ENCODE measurements around the gene MCFD2.

The MCFD2 gene

DNA sequence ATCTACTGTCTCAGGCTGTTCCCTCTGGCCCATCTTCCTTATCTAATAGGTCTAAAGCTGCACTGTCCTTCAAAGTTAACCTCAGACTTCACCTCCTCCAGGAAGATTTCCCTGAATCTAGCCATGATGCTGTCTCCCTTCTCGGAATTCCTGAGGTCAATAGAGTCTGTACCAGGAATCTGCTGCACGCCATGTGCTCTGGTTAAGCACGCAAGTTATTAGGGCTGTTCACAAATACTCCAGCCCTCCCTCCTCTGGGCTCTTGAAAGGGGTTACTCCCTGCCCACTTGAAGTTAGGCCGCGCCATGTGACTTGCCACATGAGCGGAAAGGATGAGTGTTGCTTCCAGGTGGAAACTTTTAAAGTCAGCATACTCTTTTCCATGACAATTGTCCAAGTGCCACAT is 43.6 kb downstream of the MCFD2 start:
- DNase-seq, result no peak

DNA sequence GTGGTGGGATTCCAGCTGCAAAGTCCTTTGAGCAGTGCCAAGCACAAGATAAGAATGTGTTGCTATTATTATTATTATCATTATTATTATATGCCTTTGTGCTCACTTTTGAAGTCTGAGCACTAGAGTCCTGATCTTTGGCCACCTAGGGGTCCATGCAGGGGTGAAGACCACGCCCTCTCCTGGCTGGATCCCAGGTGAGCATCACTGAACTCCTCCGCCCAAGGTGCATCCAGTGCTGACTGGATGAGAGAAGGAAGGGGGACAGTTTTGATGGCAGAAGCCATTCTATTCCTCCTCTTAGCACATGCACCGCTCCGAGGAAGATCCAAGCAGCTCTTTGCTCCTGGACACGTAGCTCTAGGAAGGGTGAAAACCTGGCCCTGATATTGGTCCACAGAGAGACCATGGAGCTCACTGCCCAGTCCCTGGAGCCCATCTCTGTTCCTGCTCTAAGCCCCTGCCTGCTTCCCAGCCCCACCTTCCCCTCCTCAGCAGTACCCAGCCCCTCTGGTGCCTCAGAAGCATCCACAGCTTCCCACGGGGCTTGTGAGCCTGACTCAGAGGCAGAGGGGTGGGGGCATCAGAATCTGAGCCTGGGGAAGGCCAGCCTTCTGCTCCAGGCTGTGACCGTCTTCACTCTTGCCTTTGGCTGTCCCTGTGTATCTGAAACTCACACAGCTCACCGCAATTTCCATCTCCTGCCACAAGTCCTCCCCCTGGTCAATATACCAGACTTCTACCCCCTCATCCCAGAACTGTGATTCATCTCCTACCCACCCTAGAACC is 45.4 kb downstream of the MCFD2 start:
- no peak for DNase-seq

DNA sequence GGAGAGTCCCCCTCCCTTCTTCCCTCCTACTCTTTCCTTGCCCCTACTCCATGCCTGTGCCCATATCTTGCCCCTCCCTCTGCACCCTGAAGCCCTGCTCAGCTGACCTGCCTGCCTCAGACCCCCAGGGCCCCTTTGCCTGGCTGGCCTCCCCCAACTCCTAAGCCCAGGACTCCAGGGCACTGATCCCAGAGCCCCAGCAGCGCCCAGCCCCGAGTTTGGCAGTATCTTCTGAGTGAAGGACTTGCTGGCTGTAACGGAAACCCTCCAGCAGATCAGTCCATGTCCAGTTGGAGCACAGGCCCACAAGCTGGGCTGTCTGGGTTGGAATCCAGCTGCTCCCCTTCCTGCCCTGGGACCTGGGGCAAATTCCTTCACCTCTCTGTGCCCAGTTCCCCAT is 46.0 kb downstream of the MCFD2 start:
- DNase-seq, result no peak

DNA sequence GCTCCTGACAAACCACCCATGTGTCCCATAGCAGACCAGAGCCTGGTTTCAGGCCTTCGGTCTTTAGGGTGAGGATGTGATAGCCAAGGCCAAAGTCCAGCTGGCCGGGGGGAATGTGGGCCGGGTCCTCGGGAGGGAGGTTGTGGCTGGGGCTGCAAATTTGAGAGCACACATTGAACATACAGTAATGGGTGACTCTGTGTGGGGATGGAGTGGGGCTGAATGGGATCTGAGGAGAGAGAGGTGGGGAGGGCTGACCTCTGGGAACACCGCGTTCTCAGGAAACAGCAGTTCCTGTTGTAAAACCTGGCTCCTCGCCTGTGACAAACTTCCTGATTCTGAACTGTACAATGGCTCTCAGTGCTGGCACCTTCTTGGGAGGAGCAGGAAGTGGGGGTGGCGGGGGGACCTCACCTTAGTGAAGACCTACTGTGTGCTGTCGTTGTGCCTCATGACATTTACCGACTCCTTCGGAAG is 48.8 kb downstream of the MCFD2 start:
- peak; percentile 51 to 58 for DNase-seq

DNA sequence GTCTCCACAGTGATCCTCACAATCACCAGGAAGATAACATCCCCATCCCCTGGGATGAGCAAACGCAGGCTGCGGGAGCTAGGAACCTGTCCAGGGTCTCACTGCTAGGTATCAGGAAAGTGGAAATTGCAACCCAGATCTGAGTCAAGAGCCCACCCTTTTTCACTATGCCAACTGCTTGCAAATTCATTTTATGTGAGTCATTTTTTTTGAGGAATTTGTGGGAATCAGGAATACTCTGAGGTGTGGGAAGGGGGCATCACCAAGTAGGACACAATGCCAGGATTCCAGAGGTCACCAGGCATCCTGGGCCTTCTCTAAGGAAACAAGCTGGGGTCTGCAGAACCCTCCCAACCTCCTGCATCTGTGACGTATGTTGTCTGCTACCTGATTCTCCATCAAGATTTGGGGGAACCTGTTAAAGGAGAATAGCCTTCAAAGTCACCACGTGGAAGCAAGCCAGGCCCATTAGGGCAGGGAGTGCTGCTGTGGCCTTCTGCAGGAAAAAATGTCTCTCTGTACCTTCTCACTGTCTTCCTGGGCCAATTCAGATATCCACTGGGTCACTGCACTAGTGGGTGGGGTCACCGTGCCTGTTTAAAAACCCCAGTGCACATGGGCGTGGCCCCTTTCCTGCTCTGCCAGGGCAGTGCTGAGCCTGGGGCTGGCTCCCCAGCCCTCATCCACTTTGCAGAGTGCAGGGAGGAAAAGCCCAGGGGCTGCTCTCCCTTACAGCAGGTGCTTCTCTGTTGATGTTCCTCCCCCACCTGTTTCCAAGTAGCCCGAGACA is 50.2 kb downstream of the MCFD2 start:
- no peak for DNase-seq

DNA sequence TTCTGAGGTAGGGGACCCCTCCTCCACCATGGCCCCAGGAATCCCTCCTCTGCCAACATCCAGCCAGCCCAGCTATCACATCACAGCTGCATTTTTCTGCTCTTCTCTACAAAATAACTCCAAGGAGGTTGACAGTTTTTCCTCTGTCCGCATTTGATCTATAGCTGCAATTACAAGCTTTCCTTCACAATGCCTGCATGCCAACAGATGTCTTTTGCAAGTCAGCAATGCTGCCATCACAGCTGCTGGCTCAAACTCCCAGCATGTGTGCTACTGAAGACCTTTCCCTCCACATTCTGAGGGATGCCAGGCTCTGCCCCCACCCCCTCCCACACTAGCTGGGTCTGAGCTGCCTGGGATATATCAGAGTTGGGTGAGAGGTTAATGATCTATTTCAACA is 51.7 kb downstream of the MCFD2 start:
- DNase-seq, result no peak

DNA sequence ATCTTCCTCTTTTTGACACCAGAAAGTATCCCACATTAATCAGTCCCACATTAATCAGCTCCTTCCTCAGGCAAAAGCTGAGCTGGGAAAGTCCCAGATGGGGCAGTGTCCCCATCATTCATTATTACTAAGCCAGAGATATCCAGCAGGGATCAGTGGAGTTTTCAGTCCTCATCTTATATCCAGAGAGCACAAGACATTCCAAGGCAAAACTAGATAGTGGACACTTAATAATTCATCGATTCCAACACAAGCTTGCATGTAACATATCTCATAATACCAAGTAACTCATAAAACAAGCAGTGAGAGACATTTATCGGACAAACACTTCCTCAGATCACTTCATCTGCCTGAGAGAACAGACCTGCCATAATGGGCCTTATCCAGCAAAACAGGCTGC is 53.1 kb downstream of the MCFD2 start:
- DNase-seq, result no peak

DNA sequence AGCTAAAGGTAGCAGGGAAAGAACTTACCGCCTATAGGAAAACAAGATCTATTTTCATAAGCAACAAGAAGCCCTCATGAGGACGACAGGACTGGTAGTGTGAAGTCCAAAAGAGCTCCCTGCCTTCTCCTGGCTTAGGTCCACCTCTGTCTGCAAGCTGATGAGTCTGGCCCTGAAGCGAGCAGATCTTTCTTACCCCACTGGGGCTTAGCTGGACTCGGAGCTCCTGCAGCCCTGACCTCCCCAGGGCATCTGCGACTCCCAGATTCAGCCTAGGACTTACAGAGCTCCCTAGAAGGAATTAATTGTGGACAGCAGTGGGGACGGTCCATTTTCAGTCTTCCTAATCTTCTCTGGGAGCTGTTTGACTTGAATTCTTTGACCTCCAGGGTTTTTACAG is 53.7 kb downstream of the MCFD2 start:
- DNase-seq, result no peak

DNA sequence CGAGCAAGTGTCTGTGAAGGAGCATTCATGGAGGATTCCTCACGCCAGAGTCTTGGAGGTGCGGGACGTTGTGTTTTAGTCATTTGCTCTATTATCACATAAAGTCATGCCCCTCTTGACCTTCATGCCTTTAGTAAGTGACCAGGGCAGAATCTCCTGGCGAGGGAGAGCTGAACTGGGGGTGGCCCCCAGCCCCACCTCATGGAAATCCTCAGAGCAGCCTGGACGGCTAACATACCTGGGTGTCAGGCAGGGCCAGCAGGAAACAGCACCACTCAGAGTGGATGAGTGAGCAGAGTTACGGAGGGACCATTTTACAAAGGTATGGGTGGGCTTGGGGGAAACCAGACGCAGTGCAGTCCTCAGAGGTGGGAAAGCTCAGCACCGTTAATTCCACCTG is 56.1 kb downstream of the MCFD2 start:
- no peak for DNase-seq

DNA sequence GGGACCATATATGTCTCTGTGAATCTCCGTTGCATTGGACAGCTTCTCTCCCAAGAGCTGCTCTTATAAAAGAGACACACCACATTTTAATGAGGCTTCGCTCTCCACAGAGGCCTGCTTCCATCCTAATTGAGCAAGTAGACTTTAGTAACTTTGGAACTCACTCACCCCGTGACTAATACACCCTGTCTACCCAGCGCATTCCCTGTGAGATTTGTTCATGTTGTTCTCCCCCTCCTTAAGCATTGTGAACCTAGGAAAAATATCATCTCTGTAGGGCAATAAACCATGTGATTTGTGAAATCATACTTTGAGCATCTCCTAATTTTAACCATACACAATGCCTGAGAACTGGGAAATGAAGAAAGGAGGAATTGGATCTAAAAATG is 56.9 kb downstream of the MCFD2 start:
- no peak for DNase-seq

DNA sequence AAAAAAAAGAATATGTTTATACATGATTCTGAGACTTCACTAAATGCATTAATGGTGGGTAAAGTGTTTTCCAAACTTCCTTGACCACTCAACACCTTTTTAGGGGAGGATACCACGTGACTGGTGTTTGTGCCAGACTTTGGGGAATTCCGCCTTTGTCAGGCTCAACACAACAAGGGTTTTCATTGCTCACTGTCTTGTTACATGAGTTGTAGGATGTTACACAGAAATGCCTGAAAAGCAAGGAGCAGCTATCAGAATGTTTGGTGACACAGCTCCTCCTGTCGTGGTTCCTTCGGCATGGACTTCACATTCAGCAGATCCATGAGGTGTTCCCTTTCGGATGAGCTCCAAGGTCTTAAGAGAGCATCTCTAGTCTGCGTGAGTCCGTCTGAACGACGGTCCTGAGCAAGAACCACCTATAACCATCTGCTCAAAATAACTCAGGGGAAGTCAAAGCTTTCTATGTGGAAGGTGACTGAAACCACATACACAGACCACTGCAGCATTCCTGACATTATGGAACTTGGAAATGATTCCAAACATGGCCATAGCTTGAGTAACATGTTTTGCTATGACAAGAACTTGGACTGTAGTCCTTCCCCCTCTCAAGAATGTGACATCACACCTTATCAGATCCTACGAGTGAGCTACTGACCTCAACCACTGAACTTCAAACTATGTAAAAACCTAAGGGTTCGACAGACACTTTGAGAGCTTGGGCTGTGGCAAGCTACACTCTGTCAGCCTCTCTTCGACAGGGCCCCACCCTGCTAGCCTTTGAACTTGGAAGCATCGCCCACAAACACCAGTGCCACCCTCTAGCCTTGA is 57.5 kb downstream of the MCFD2 start:
- DNase-seq, result no peak

DNA sequence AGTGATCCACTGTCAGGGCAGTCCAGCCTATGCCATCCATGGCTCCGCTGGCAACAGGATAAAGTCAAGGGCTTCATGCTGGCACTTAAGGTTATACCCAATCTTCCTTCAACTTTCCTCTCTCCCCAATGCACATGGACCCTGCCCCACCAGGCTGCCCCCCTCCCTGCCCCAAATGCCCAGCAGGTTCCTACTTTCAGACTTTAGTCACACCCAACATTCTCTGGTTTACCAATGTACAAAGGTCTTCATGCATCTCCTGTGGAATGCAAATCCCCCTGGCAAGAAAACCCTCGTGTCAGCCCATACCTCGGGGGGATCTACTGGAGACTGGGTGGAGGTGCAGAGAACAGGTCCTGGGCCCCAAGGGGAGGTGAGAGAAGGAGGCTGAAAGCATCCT is 59.3 kb downstream of the MCFD2 start:
- DNase-seq, result no peak

DNA sequence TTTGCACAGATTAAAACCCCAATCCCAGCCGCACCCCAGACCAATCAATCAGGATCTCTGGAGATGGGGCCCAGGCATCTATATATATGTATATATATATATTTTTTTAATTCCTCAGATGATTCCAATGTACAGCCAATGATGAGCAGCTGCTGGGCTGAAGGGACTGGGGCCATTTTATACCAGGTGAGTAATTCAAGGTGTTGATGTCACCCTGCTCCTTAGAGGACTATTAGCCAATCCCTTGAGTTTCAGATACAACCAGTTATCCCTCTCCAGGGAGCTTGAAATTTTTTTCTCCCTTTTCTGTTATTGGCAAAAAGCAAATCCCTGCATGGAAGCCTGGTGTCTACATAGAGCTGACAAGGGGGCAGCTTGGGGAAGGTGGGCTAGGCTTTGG is 59.8 kb downstream of the MCFD2 start:
- no peak for DNase-seq

DNA sequence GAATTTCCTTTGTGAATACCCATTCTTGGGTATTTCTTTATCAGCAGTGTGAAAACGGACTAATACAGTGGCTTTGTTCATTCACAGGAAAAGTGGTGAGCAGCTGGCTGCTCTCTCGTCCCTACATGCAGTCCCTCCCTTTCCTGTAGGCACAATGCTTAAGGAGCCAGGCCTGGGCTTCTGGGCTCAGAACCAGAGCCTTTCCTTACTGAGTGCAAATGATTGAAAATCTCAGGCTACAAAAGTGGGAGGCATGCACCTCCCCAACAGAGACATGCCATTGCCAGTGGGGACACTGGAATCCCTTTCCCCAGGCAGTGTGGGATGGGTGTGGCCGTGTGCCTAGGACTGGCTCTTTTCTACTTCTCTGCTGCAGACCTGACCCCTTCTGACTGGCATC is 61.3 kb downstream of the MCFD2 start:
- DNase-seq, result no peak

DNA sequence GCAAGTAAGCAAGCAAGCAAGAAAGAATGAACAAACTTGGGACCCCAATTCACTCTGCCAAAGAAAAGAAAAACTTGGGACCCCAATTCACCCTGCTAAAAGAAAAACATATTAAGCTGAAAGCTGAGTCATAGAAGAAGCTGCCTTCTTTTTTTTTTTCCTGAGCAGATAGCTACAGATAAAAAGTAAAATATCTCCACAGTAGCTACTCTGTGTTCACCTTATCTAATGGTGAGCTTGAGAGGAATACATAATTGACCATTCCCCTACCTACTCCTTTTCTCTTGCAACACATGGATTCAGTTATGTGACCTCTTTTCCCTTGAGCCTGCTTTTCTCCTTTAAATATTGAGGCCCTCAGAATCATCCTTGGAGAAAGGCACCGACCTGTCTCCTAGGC is 63.0 kb downstream of the MCFD2 start:
- no peak for DNase-seq

DNA sequence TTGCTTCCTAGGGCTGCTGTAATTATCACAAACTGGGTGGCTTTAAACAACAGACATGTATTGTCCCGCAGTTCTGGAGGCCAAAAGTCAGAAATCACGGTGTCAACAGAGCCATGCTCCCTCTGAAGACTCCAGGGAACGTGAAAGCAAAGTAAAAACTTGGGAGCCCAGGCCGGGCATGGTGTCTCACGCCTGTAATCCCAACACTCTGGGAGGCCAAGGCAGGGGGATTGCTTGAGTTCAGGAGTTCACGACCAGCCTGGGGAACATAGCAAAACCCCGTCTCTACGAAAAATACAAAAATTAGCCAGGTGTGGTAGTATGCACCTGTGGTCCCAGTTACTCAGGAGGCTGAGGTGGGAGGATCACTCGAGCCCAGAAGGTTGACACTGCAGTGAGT is 63.5 kb downstream of the MCFD2 start:
- no peak for DNase-seq
